Measurements from ENCODE around the gene LHPP.

Gene LHPP

DNA sequence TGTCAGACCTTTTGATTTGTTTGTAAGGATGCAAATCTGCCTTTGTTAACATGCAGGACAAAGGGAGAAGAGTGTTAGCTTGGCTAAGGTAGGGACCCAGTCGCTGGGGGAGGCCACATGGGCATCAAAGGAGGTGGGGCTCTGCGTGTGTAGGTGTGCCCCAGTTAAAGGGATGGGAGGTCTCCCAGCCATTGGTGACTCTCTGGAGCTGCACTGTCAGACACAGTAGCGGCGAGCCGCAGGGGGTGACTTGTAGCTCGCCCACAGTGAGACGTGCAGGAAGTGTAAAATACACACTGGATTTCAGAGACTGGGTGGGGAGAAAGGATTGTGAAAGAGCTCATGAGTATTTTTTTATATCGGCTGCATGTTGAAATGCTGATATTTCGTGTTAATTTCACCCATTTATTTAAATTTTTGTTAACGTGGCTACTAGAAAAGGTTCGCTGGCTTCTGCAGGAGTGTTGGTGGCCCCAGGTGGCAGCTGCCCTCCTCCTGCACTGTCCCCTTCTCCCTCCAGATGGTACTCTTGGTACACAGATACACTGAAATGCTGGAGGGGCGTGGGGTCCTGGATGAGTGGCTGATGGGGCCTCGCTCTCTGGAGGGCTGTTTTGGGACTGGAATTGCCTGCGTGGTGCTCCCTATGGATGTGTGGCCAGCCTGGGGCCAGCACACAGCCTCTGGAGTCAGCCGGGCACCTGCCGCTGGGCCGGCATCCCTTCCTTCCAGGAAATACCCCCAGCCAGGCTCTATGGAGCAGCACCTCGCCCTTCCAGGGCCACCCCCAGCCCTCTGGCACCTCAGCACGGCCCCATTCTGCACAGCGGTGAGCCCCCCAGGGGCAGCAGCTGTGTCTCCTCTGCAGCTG, 59.2 kb downstream of the LHPP start:
- DNase-seq (ENCODE audit: low read depth in 2 of 2, low spot score in 1 of 2), result no peak

DNA sequence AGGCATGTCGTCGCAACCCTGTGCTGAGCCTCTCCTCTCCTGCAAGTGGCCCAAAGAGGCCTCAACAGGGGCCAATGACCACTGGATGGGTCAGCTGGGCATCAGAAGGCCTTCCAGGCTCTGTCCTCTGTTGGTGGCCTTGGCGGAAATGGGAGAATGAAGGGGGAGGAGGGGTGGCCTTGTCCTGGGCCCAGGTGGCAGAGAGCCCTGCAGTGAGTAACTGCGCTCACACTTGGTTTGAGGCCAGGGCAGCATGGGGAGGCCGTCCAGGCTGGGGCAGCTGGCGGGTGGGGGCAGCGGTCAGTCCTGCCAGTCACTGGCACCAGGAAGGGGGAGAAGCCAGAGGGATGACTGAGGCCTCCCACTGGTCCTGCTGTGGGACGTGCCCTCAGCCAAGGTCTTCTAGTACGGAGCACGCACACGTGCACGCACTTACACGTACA, 59.8 kb downstream of the LHPP start:
- no peak for DNase-seq (ENCODE audit: low read depth in 2 of 2, low spot score in 1 of 2)

DNA sequence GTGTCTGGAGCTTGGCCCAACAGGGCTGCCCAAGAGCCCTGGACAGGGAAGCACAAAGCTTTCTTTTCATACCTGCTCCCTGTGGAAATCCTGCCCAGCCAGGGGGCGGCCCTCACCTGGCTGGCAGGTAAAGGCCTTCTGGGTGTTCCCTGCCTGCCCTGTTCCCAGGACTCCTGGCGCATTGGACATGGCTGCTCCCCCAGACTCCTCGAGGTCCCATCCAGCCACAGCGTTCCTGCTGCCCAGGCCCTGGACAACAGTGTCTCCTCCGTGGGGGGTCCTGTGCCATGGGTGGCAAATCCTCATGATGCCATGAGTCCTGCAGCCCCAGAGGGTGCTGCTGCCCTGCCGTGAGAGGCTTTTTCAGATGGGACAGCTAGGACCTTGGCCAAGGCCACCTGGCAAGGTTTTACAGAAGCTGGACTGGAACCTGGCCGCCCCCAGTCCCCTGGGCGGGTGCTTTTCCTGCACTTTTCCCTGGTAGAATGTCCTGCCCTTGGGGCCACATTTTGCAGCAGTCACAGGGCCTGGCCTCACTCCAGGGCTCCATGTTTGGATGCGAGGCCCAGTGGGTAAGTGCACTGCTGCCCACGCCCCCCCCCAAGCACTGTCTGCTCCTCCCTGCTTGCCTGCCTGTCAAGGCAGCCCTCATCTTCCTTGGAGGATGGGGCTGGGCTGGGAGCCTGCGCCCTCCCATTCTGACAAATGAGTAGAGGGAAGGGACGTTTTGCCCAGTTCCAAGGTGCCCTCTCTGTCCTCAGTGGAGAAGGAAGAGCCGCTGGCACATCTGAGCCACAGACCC, 60.7 kb downstream of the LHPP start:
- no peak for DNase-seq (ENCODE audit: low read depth in 2 of 2, low spot score in 1 of 2)

DNA sequence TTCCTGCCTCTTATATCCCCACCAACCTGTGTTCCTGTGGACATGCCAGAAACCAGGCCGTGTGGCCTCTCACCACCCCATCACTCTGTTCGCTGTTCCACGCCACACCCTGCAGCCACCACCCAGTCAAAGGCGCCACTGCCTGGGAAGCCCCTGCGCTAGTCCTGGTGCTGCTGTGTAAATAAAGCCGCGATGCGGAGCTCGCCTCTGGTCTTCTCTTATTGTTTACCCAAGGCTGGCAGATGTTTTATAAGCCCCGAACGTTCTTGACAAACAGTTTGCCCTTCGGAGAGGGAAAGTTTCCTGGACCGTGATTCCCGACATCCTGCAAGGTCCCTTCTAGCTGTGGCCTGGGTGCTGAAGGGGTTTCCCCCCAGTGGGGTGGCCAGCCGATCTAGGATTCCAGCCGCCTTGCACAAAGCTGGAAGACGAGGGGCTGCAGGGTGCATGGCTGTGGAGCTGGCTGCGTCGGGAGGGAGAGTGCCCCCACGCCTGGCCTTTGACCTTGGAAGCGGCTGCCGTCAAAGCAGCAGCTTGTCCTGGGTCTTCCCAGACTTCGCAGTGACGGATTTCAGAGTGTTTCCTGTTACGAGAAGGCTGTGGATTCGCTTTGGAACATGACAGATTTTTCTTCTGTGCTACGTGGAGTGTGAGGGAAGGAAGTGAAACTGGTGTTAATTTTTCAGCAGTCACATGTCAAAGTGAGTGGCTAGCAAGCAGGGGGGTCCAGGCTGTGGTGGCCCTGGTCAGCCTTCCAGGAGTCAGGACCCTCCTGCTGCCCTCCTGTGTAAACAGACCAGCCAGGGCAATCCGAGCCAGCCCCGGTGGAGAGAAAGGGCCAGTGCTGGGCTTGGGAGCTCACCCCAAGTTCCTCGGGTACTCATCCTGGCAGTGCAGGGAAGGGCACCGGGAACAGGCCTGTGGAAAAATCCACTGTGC, 61.6 kb downstream of the LHPP start:
- DNase-seq (ENCODE audit: low read depth in 2 of 2, low spot score in 1 of 2), result no peak

DNA sequence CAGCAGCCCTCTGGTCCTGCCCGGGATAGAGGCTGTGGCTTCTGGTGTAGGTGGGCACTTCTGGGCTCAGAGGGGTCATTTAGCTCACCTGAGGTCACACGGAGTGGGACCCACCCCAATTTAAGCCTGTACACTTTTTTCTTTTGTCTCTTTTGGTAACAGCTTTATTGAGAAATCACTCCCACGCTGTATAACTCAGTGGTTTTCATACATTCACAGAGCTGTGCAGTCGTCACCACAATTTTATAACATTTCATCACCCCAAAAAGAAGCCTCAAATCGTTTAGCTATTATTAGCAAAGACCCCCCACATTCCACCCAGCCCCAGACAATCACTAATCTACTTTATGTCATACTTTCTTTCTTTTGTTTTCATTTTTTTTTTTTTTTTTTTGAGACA, 62.3 kb downstream of the LHPP start:
- no peak for DNase-seq (ENCODE audit: low read depth in 2 of 2, low spot score in 1 of 2)

DNA sequence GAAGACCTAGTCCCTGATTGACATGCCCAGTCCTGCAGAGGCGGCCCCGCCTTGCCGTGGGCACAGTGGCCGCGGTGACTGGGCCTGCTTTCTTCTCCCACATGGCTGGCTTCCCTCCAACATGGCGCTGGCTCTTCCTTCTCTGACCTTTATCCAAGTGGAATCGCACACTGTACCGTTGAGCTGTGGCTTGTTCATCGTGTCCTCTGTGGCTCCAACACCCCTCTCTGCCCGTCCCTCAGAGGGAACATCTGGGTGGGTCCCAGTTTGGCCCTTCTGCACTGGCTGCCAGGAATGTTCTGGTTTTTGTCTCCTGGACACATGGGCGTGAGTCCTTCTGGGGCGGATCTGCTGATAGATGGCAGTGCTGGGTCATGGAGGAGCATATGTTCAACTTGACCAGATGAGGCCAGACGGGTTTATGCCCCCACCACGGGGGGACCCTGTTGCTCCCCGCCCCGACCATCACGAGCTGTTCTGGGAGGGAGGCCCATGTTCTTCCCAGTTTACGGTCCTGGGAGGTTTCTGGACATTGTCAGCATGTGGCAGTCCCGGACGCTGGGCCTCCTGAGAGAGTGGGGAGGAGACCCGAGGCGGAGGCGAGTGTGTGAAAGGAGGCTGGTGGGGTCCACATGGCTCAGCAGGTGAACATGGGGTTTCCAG, 63.5 kb downstream of the LHPP start:
- DNase-seq (ENCODE audit: low read depth in 2 of 2, low spot score in 1 of 2), result no peak

DNA sequence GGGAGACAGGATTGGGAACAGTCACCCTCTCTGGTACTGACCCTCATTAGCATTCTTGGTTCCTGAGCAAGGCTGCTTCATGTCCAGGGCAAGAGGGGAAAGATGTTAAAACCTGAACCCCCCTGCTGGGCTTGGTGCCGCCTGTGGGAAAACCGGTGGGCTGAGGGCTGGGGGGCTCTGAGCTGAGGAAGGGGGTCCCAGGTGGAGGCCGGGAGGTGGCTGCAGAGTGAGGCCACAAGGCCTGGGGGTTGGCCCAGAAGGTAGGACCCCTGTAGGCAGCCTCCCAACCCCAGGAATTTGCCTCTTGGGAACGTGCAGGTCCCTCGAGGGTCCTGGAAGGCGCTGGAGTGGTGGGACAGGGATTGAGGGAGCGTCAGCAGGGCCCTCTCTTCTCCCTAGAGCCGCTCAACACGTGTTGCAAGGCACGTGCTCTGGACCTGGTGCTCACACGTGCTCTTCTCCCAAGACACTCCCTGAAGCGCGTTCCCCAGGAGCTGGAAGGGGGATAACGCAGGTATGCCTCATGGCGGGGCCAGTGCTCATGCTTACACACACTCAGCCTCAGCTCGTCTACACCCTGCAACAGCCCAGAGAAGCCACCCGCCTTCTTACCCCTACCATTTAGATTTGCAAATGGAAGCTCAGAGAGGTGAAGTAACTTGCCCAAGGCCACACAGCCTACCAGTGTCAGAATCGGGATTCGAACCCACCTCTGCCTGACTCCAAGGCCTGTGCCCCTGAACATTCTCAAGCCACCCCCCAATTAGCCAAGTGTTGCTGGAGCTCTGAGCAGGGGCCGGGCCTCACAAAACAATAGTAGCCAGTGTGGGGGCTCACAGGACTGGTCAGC, 64.4 kb downstream of the LHPP start:
- DNase-seq (ENCODE audit: low read depth in 2 of 2, low spot score in 1 of 2), result no peak

DNA sequence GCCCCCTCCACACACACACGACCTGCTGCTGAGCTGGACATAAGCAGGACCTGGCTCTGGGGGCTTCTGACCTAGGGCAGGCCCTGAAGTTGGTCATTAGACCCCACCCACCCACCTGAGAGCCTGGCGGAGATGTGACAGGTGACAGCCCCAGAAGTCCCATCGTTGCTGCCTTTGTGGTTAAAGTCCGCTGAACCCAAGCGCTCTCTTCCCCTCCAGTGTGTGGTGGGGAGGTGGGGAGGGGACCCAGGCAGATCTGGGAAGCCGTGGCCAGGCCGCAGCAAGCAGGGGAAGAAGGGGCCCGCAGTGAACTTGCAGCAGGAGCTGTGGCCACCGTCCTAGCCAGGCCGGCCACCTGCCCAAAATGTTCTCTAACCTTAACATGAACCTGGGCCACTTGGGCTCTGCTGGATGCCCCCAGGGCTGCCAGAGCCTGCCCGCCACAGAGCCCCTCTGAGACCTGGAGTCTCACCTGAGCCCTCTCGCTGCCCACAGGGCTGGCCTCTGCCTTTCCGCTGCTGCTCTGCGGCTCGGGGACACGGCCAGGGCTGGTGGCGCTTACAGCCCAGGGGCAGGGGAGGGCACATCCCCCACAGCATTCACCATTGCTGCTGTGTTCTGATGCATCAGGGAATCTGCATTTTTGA, 65.1 kb downstream of the LHPP start:
- DNase-seq (ENCODE audit: low read depth in 2 of 2, low spot score in 1 of 2), result no peak

DNA sequence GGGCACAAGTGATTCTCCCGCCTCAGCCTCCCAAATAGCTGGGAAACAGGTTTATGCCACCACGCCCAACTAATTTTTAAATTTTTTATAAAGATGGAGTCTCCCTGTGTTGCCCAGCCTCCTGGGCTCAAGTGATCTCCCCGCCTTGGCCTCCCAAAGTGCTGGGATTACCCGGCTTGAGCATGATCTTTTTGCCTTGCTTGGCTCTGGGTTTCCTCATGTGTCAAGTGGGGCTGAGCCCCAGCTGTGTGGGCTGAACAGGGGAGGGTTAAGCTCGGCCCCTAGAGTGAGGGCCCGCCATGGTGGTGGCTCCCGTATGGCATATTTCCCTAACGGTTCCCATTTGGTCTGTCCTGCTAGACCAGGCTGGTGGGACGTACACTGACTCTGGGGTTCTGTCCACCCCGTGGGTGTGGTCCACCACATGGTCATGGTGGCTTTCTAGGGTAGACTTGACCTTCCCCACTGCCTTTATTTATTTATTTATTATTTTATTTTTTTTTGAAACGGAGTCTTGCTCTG, 66.3 kb downstream of the LHPP start:
- no peak for DNase-seq (ENCODE audit: low read depth in 2 of 2, low spot score in 1 of 2)

DNA sequence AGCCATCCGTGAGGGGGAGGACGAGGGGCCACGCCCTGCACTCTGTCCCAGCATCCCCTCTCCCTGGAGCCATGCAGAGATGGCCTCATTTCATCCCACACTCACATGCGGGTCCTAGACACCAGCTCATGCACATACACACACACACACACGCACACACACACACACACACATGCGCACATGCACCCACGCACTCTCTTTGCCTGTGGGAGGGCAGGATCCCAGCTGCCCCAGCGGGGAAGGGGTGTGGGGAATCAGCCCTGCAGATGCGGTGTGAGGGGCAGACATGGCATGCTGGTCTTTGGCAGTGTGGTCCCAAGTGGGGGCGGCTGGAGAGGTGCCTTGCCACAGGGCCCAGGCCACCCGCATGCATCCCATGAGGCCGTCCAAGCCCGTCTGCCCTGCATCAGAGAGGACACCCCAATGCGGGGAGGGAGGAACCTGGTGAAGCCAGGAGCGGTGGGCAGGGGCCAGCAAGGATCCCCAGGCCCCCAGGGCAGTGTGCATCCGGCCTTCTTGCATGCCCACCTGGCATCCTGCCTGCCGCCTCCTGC, 68.1 kb downstream of the LHPP start:
- DNase-seq (ENCODE audit: low read depth in 2 of 2, low spot score in 1 of 2), result no peak

DNA sequence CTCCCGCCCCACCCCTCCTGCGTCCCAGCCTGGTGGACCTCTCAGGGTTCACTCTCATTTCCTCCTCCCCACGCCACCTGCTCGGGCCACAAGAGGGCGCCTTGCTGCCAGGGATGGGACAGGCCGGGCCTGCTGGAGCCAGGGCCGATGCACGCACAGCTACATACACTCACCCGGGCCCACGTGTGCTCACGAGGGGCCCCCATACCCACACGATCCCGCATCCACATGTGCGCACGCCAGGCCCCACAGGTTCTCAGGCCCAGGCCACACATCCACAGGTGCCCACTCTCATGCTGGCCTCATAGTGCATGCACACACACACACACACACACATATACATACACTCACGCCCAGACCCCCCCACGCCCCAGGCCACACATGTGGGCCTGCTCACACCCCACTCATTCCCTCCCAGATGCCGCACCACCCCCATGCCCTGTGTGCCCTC, 68.6 kb downstream of the LHPP start:
- DNase-seq (ENCODE audit: low read depth in 2 of 2, low spot score in 1 of 2), result peak; percentile 63 to 83

DNA sequence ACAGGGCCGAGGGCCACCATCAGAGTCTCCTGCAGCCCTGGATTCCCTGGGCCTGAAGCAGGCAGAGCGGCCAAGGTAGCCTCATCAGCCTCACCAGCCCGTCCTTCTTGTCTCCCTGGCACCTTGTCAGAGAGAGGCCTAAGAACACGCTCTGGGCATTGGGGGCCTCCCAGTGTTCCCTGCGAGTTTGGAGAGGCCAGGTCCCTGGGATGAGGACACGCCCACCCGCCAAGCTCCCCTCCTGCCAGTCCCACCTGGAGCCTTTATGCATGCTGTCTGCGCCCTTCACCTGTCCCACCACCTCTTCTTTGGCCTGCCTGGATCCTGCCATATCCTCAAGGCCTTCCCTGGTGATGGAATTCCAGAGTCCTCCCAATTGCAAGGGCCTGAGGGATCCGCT, 69.2 kb downstream of the LHPP start:
- no peak for DNase-seq (ENCODE audit: low read depth in 2 of 2, low spot score in 1 of 2)

DNA sequence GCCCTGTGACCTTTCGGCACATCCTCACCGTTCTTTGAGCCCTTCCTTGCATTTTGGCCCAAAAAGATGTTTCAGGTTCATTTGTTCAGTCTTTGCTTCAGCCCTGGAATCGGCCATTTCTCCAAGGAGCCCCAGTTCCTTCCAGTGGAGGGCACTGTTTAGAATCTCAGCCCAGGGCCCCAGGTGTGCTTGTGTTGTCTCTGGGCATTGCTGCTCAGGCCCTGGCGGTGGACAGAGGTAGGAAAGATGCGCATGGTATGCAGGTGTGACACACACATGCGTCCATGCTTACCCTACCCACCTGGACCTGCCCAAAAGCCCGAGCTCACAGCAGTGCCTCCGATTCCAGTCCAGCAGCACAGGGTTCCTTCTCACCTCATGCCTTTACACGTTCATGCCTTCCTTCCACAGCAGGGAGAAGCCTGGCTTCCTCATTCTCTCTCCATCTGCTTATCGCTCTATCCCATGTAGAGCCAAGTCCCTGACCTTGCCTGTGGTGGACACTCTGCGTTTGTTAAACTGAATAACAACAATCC, 70.6 kb downstream of the LHPP start:
- no peak for DNase-seq (ENCODE audit: low read depth in 2 of 2, low spot score in 1 of 2)

DNA sequence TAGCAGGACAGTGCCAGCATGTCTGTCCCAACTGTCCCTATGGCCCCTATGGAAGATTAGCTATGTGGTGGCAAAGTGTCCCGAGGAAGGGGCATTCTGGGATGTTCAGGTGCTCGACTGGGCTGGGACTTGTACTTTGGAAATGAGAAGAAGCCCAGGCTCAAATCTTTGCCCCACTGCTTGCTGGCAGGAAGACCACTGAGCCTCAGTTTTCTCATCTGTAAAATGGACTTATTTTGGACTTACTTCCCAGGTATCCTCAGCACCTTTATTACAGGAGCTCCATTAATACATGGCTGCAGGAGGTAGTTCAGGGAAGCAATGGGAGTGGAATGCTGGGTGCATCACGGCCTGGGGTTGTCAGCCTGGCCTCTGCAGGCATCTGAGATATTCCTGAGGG, 71.2 kb downstream of the LHPP start:
- no peak for DNase-seq (ENCODE audit: low read depth in 2 of 2, low spot score in 1 of 2)

DNA sequence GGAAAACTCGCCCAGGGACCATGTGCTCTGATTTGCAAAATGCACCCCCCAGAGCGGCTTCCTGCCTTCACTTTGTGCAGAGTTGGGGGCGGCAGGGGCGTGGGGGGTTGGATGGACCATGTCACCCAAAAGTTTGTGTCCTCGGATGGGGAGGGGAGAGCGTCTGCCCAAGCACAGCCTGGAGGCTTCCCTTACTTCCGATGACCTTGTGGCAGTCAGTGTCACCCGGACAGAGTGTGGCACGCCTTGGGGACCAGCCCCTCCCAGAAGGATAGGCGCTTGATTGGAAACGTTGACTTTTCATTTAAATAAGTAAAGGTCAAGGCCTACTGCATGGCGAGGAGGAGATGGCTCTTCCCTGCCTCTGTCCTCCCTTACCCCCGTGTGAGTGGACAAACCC, 71.6 kb downstream of the LHPP start:
- DNase-seq (ENCODE audit: low read depth in 2 of 2, low spot score in 1 of 2), result no peak

DNA sequence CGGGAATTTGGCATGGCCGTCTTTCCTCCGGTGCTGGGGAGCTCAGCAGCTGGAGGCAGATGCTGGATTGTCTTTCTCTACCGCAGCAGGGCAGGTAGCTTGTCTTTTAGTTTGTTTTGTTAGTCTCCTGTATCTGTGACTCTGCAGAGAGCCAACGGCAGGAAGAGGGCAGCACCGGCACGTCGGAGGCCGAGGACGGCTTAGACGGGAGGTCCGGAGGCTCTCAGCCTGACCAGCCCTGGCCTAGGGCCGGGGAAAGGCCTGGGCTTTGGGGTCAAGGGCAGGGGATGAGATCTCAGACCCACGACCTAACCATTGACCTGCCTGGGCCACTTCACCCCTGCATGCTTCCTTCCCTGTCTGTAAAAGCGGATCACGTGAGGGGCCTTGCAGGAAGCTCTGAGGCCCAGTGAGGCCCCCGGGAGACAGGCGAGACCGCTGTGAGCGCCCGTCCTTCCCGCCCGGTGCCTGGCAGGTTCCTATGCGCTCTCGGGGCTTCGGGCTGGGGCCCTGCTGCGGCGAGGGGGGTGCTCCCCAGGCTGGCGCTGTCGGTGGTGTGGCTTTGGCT, 72.7 kb downstream of the LHPP start:
- DNase-seq (ENCODE audit: low read depth in 2 of 2, low spot score in 1 of 2), result no peak

DNA sequence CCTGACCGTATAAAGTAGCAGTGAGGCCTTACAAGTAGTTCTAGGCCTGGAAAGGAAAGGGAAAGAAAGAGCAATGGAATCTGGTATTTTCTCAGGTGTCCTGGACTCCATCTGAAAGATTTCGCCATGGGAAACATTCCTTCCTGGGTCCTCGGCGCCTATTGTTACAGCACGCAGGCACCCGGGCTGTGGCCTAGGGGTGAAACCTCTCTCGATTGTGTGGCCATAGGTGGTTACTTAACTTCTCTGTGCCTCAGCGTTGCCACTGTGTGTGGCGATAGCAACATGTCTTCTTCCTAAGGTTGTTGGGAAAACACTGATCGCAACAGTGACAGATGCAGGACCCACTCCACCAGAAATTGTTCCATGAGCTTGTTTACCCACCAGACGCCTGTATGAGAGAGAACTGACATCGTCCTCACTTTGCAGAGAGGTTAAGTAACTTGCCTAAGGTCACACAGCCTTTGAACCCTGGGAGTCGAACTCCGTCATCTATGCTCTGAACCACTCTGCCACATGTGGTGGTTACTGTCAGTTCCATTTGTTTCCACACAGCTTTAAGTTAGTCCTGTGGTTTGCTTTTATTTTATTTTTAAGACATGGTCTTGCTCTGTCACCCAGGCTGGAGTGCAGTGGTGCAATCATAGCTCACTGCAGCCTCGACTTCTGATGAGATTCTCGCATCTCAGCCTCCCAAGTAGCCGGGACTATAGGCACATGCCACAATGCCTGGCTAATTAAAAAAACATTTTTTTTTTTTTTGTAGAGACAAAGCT, 73.4 kb downstream of the LHPP start:
- no peak for DNase-seq (ENCODE audit: low read depth in 2 of 2, low spot score in 1 of 2)
